Parathyroid adenoma (tissue), 2 donors: Measurements from ENCODE around the gene NDUFS6.

Experiments
- H2AFZ ChIP-seq: fragments of 300-600 bp; sonication (generic); one replicate; pipeline ENCODE4 v1.7.0; 2017; ENCODE audit warnings: antibody characterized with exemption, mild to moderate bottlenecking
- H3K27ac ChIP-seq: fragments of 300-600 bp; sonication (generic); one replicate; pipeline ENCODE4 v1.7.0; 2017
- H3K27me3 ChIP-seq: fragments of 300-600 bp; sonication (generic); one replicate; pipeline ENCODE4 v1.7.0; 2017; ENCODE audit warnings: low read length; ENCODE audit not compliant: control insufficient read depth, insufficient read depth
- H3K36me3 ChIP-seq: fragments of 300-600 bp; sonication (generic); one replicate; pipeline ENCODE4 v1.7.0; 2017; ENCODE audit warnings: low read length; ENCODE audit not compliant: control insufficient read depth, insufficient read depth
- H3K4me1 ChIP-seq: fragments of 300-600 bp; sonication (generic); one replicate; pipeline ENCODE4 v1.7.0; 2017; ENCODE audit warnings: control low read depth
- H3K4me2 ChIP-seq: fragments of 300-600 bp; sonication (generic); one replicate; pipeline ENCODE4 v1.7.0; 2017; ENCODE audit warnings: low read length
- H3K4me3 ChIP-seq: fragments of 300-600 bp; sonication (generic); one replicate; pipeline ENCODE4 v1.7.0; 2017; ENCODE audit warnings: low read depth, low read length
- H3K79me2 ChIP-seq: fragments of 300-600 bp; sonication (generic); one replicate; pipeline ENCODE4 v1.7.0; 2017; ENCODE audit warnings: control low read depth
- H3K9ac ChIP-seq: fragments of 300-600 bp; sonication (generic); one replicate; pipeline ENCODE4 v1.7.0; 2017; ENCODE audit warnings: mild to moderate bottlenecking
- H3K9me3 ChIP-seq: fragments of 300-600 bp; sonication (generic); one replicate; pipeline ENCODE4 v1.7.0; 2017; ENCODE audit warnings: low read length; ENCODE audit not compliant: control insufficient read depth
- CTCF ChIP-seq: fragments of 300-600 bp; sonication (generic); IDR thresholded peaks from one replicate; pipeline ENCODE4 v1.7.0; 2017; ENCODE audit warnings: antibody characterized with exemption, mild to moderate bottlenecking
- donor health status: primary hyperparathyroidism.

The NDUFS6 gene

GRCh38 chr5:1754531-1755220 lies 46.5 kb upstream of the NDUFS6 start:
- Histone ChIP-seq H3K9ac (no peak overlapping the region), H3K4me3 (no peak overlapping the region), H3K4me2 (no peak overlapping the region), H3K27me3 (no peaks in the 10 kb centered on the region), H3K4me1 (no peaks in the 10 kb centered on the region), H3K9me3 (no peaks in the 10 kb centered on the region), H3K79me2 (no peaks in the 10 kb centered on the region), H2AFZ (no peak overlapping the region), H3K36me3 (no peaks in the 10 kb centered on the region), H3K27ac (no peak overlapping the region)
- no peak for TF ChIP-seq CTCF

GRCh38 chr5:1755321-1755949 lies 45.8 kb upstream of the NDUFS6 start:
- H3K27me3 ChIP-seq = no peaks in the 10 kb centered on the region
- H3K9me3 ChIP-seq = no peaks in the 10 kb centered on the region
- H3K4me1 ChIP-seq = no peaks in the 10 kb centered on the region
- H3K27ac ChIP-seq = no peak overlapping the region
- no peak overlapping the region for H3K4me2 ChIP-seq
- no peaks in the 10 kb centered on the region for H3K79me2 ChIP-seq
- H2AFZ ChIP-seq = no peak overlapping the region
- no peaks in the 10 kb centered on the region for H3K36me3 ChIP-seq
- H3K4me3 ChIP-seq = no peak overlapping the region
- H3K9ac ChIP-seq = no peak overlapping the region
- TF ChIP-seq CTCF = no peak

- Histone ChIP-seq H3K4me1 (no peaks in the 10 kb centered on the region), H2AFZ (no peak overlapping the region), H3K27me3 (no peaks in the 10 kb centered on the region), H3K79me2 (no peaks in the 10 kb centered on the region), H3K27ac (no peak overlapping the region), H3K9ac (no peak overlapping the region), H3K9me3 (no peaks in the 10 kb centered on the region), H3K36me3 (no peaks in the 10 kb centered on the region), H3K4me2 (no peak overlapping the region), H3K4me3 (no peak overlapping the region)
- TF ChIP-seq CTCF = no peak
These were observed 44.7 kb upstream of the NDUFS6 start for GRCh38 chr5:1756481-1756880.

DNA sequence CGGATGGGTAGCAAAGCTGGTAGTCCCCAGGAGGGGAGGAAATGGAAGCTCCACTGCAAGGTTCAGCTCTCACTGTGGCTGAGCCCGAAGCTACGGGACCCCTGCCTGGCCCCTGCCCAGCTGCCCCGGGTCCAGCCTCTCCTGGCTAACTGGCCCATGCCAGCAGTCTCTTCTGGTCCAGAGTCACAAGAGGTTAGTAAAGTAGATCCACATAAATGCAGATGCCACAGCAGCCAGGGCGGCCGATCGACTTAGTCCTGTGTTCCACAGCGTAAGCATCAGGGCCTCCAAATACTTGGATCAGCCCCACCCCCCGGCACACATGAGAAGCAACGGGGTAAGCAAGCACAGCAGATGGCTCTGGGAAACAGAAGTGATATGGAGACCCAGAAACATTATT lies 43.7 kb upstream of the NDUFS6 start:
- no peaks in the 10 kb centered on the region for H3K4me1 ChIP-seq
- no peaks in the 10 kb centered on the region for H3K27me3 ChIP-seq
- H3K4me2 ChIP-seq = no peak overlapping the region
- TF ChIP-seq CTCF = no peak
- H3K4me3 ChIP-seq = no peak overlapping the region
- no peak overlapping the region for H3K9ac ChIP-seq
- no peaks in the 10 kb centered on the region for H3K36me3 ChIP-seq
- H3K9me3 ChIP-seq = no peaks in the 10 kb centered on the region
- H3K79me2 ChIP-seq = no peaks in the 10 kb centered on the region
- no peak overlapping the region for H2AFZ ChIP-seq
- no peak overlapping the region for H3K27ac ChIP-seq

- no peak overlapping the region for H2AFZ ChIP-seq
- H3K4me2 ChIP-seq = no peak overlapping the region
- H3K4me1 ChIP-seq = no peaks in the 10 kb centered on the region
- H3K9me3 ChIP-seq = no peaks in the 10 kb centered on the region
- H3K27me3 ChIP-seq = no peaks in the 10 kb centered on the region
- no peak for TF ChIP-seq CTCF
- H3K4me3 ChIP-seq = no peak overlapping the region
- no peak overlapping the region for H3K27ac ChIP-seq
- H3K79me2 ChIP-seq = no peaks in the 10 kb centered on the region
- no peak overlapping the region for H3K9ac ChIP-seq
- no peaks in the 10 kb centered on the region for H3K36me3 ChIP-seq
These were observed 42.6 kb upstream of the NDUFS6 start for GRCh38 chr5:1758574-1758973.
